ENCODE data around the gene TPK1. TPM values are rescaled to one million over a fixed set of nuclear protein-coding genes. Genes with fewer than 3 reads are reported as not detected.

TPK1 gene
- total and polyA plus RNA-seq, 2 of the 13 experiments (the other 11 are each of a cell fraction or from before 2014, with no cell fraction given): 1.0 to 1.2 TPM

DNA sequence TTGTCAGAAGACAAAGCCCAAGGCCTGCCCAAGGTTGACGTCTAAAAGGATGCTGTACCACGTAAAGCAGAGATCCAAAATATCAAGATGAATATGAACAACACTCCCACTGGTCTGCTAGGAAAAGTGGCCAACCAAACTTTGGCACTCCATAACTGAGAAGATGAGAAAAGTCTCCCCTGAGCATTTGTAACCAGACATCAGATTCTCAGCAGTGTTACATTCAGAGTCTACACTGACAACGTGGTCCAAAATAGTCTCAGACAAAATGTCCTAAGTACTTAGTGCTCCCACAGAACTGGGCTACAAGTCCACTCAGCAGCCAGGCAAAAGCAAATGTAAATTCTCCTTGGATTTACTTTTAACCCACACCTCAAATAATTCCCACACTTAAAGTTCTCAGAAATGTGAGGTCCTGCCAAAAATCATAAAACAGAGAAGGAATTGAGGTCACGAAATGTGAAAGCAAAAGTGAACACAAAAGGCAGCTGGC is 247.2 kb downstream of the TPK1 start:
- no peak for ATAC-seq
- intact Hi-C loops (cut with micrococcal nuclease; ENCODE audit: unreplicated experiment): no loop called here
- no peak overlapping the region for H3K9ac ChIP-seq (ENCODE audit: insufficient read depth, low read depth, low read length)
- no peak overlapping the region for H3K4me2 ChIP-seq (ENCODE audit: low read depth, low read length)
- no peaks in the 10 kb centered on the region for H4K20me1 ChIP-seq (ENCODE audit: insufficient read depth, low read length)
- H3K36me3 ChIP-seq (replicated peaks in 1 of 2; ENCODE audit: control insufficient read depth in 1 of 2, insufficient read depth in 2 of 2, low read length in 2 of 2): no peaks in the 10 kb centered on the region
- no peaks in the 10 kb centered on the region for H3K79me2 ChIP-seq (ENCODE audit: insufficient read depth, low read length)
- in situ Hi-C loops (cut with HindIII; ENCODE audit: extremely low pct_ligation_motif_present, low pct_unique_long_range_greater_than_20kb): no loop called here
- no peak for DNase-seq (ENCODE audit: low spot score)
- CTCF ChIA-PET (ENCODE audit: low intra/inter-chr PET ratio, low total read pairs): no interaction called here
- H3K27ac ChIP-seq (ENCODE audit: extremely low read length, insufficient read depth, low read length): no peak overlapping the region
- no peaks in the 10 kb centered on the region for H3K9me3 ChIP-seq (ENCODE audit: low read length)
- H3K4me1 ChIP-seq (ENCODE audit: insufficient read depth, low read length): no peaks in the 10 kb centered on the region
- no peak for TF ChIP-seq SMC3 (IDR thresholded peaks at IDR 0.05; ENCODE audit: low read length)
- TF ChIP-seq ZNF652 (CRISPR knock-in tag; IDR thresholded peaks at IDR 0.05; ENCODE audit: borderline replicate concordance, low read depth): no peak
- TF ChIP-seq, protein P1, sequence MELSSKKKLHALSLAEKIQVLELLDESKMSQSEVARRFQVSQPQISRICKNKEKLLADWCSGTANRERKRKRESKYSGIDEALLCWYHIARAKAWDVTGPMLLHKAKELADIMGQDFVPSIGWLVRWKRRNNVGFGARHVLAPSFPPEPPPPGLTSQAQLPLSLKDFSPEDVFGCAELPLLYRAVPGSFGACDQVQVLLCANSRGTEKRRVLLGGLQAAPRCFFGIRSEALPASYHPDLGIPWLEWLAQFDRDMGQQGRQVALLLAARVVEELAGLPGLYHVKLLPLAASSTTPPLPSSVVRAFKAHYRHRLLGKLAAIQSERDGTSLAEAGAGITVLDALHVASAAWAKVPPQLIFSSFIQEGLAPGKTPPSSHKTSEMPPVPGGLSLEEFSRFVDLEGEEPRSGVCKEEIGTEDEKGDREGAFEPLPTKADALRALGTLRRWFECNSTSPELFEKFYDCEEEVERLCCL (CRISPR knock-in tag; IDR thresholded peaks at IDR 0.05; ENCODE audit: borderline replicate concordance): no peak
- no peak for TF ChIP-seq SCMH1 (CRISPR knock-in tag; IDR thresholded peaks at IDR 0.05; ENCODE audit: borderline replicate concordance)
- TF ChIP-seq, protein P2, sequence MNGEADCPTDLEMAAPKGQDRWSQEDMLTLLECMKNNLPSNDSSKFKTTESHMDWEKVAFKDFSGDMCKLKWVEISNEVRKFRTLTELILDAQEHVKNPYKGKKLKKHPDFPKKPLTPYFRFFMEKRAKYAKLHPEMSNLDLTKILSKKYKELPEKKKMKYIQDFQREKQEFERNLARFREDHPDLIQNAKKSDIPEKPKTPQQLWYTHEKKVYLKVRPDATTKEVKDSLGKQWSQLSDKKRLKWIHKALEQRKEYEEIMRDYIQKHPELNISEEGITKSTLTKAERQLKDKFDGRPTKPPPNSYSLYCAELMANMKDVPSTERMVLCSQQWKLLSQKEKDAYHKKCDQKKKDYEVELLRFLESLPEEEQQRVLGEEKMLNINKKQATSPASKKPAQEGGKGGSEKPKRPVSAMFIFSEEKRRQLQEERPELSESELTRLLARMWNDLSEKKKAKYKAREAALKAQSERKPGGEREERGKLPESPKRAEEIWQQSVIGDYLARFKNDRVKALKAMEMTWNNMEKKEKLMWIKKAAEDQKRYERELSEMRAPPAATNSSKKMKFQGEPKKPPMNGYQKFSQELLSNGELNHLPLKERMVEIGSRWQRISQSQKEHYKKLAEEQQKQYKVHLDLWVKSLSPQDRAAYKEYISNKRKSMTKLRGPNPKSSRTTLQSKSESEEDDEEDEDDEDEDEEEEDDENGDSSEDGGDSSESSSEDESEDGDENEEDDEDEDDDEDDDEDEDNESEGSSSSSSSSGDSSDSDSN (CRISPR knock-in tag; IDR thresholded peaks at IDR 0.05): no peak
- TF ChIP-seq SP5 (CRISPR knock-in tag; IDR thresholded peaks at IDR 0.05; ENCODE audit: borderline replicate concordance, low read depth): no peak
- no peak for TF ChIP-seq RFX3 (CRISPR knock-in tag; IDR thresholded peaks at IDR 0.05)
- TF ChIP-seq, protein P3, sequence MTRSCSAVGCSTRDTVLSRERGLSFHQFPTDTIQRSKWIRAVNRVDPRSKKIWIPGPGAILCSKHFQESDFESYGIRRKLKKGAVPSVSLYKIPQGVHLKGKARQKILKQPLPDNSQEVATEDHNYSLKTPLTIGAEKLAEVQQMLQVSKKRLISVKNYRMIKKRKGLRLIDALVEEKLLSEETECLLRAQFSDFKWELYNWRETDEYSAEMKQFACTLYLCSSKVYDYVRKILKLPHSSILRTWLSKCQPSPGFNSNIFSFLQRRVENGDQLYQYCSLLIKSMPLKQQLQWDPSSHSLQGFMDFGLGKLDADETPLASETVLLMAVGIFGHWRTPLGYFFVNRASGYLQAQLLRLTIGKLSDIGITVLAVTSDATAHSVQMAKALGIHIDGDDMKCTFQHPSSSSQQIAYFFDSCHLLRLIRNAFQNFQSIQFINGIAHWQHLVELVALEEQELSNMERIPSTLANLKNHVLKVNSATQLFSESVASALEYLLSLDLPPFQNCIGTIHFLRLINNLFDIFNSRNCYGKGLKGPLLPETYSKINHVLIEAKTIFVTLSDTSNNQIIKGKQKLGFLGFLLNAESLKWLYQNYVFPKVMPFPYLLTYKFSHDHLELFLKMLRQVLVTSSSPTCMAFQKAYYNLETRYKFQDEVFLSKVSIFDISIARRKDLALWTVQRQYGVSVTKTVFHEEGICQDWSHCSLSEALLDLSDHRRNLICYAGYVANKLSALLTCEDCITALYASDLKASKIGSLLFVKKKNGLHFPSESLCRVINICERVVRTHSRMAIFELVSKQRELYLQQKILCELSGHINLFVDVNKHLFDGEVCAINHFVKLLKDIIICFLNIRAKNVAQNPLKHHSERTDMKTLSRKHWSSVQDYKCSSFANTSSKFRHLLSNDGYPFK (CRISPR knock-in tag; IDR thresholded peaks at IDR 0.05; ENCODE audit: borderline replicate concordance): no peak
- TF ChIP-seq, protein P4, sequence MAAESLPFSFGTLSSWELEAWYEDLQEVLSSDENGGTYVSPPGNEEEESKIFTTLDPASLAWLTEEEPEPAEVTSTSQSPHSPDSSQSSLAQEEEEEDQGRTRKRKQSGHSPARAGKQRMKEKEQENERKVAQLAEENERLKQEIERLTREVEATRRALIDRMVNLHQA (CRISPR knock-in tag; IDR thresholded peaks at IDR 0.05): no peak
- TF ChIP-seq ATRX (CRISPR knock-in tag; IDR thresholded peaks at IDR 0.05; ENCODE audit: borderline replicate concordance): no peak
- TF ChIP-seq, protein P5, sequence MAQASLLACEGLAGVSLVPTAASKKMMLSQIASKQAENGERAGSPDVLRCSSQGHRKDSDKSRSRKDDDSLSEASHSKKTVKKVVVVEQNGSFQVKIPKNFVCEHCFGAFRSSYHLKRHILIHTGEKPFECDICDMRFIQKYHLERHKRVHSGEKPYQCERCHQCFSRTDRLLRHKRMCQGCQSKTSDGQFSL (CRISPR knock-in tag; IDR thresholded peaks at IDR 0.05): no peak
- TF ChIP-seq SMAD3 (CRISPR knock-in tag; IDR thresholded peaks at IDR 0.05): no peak
- TF ChIP-seq NCOR1 (IDR thresholded peaks at IDR 0.05; ENCODE audit: borderline replicate concordance, low read length): no peak
- TF ChIP-seq IRF2 (CRISPR knock-in tag; IDR thresholded peaks at IDR 0.05): no peak
- TF ChIP-seq MIER3 (CRISPR knock-in tag; IDR thresholded peaks at IDR 0.05; ENCODE audit: borderline replicate concordance): no peak
- POLR2A ChIA-PET: no interaction called here
- H3K27me3 ChIP-seq (ENCODE audit: control insufficient read depth in 1 of 2, insufficient read depth in 2 of 2, low read length in 2 of 2): no peaks in the 10 kb centered on the region
- 0% methylated on average over 4 of the region's 4 CpGs for WGBS (ENCODE audit: low lambda C conversion rate)
- H2AFZ ChIP-seq (ENCODE audit: low read length): no peak overlapping the region
- H3K4me3 ChIP-seq (replicated peaks in 1 of 3; ENCODE audit: insufficient read depth in 1 of 3, low read depth in 2 of 3, low read length in 3 of 3): no peak overlapping the region
- no TSS peak for BruUV-seq (replicated peaks)
- FAIRE-seq: no peak

Measured in HepG2 (cell line).